ENCODE measurements around the gene COG7.
"Not testable (repeated sequence)": the region's sequence is repeated elsewhere in the genome, so short reads cannot be mapped to it uniquely, and the experiment has no call there.

Gene COG7

GRCh38 chr16:23397464-23397863 lies 55.5 kb downstream of the COG7 start:
- no peak overlapping the region for H3K4me3 ChIP-seq (ENCODE audit: low read length)
- no peak for TF ChIP-seq CTCF (conservative IDR thresholded peaks at IDR 0.05; ENCODE audit: low read depth, low read length)

GRCh38 chr16:23395732-23396131 lies 57.3 kb downstream of the COG7 start:
- H3K4me3 ChIP-seq (ENCODE audit: low read length), result no peak overlapping the region
- TF ChIP-seq CTCF (conservative IDR thresholded peaks at IDR 0.05; ENCODE audit: low read depth, low read length), result no peak
- DNase-seq (ENCODE audit: low read depth), result no peak

More at GRCh38 chr16:23397464-23397863, 55.5 kb downstream of the COG7 start:
- no peak for DNase-seq (ENCODE audit: low read depth)

- no peak for DNase-seq (ENCODE audit: low read depth)
- TF ChIP-seq CTCF (conservative IDR thresholded peaks at IDR 0.05; ENCODE audit: low read depth, low read length), result no peak
- H3K4me3 ChIP-seq (ENCODE audit: low read length), result no peak overlapping the region
These were observed 58.7 kb downstream of the COG7 start for GRCh38 chr16:23394141-23394831.

GRCh38 chr16:23392223-23392600 lies 60.8 kb downstream of the COG7 start:
- H3K4me3 ChIP-seq (ENCODE audit: low read length), result no peak overlapping the region
- TF ChIP-seq CTCF (conservative IDR thresholded peaks at IDR 0.05; ENCODE audit: low read depth, low read length), result no peak
- DNase-seq (ENCODE audit: low read depth), result no peak

GRCh38 chr16:23391381-23392222 lies 61.4 kb downstream of the COG7 start:
- no peak overlapping the region for H3K4me3 ChIP-seq (ENCODE audit: low read length)
- DNase-seq (ENCODE audit: low read depth), result no peak
- no peak for TF ChIP-seq CTCF (conservative IDR thresholded peaks at IDR 0.05; ENCODE audit: low read depth, low read length)

GRCh38 chr16:23389936-23390335 lies 63.1 kb downstream of the COG7 start:
- not testable (repeated sequence) for H3K4me3 ChIP-seq (ENCODE audit: low read length); DNase-seq (ENCODE audit: low read depth)

- no peak for TF ChIP-seq CTCF (conservative IDR thresholded peaks at IDR 0.05; ENCODE audit: low read depth, low read length)
- H3K4me3 ChIP-seq (ENCODE audit: low read length), result no peak overlapping the region
- no peak for DNase-seq (ENCODE audit: low read depth)
These were observed 63.8 kb downstream of the COG7 start for GRCh38 chr16:23389201-23389600.

Measured in retinal pigment epithelial cell (primary cell).